ENCODE results near the gene PDE3A.

Gene PDE3A

DNA sequence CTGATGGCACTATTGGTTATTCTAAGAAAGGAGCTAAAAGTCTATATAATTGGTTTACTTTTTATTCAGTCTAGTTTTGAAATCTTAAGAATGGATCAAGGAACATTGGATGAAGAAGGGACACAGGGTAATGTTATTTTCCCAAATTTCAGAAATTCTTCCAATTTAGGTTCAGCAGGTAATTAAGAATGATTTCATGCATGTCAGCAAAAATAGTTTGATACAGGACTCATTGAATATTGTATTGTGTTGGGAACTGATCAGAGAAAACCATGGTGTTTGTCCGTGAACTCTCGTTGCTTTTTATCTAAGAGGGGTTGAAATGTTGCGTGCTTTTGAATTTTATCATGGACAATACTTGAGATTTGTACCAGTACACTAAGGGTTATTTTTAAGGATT, 58.6 kb downstream of the PDE3A start:
- no peak for DNase-seq

DNA sequence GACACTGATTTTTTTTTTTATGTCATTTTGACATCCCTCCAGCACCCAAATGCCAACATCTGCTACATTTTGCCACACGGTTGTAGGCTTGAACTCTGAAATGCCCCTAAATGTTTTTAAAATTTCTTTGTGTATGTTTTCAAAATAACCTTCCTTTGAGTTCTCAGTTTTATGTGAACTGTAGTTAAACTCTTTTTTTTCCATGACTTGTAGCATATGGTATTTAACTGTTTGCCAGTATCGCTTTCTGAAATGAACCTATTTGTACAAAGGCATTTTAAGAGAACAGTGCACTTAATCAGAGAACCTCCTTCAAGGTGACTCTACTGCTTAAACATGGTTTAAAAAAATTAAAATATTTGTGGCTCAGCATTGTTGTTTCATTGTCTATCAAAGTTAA, 61.5 kb downstream of the PDE3A start:
- no peak for DNase-seq

DNA sequence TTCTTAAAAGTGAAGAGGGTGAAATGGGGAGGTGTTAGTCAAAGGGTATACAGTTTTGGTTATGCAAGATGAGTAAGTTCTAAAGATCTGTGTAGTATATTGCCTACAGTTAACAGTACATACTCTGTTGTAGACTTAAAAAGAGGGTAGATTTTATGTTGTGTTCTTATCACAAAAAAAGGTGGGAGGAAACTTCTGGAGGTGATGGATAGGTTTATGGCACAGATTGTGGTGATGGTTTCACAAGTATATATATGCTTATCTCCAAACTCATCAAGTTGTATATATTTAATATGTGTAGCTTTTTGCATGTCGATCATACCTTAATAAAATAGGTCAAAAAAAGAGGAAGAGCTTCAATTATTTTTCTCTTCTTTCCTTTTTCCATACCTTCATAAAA, 64.0 kb downstream of the PDE3A start:
- DNase-seq: no peak

DNA sequence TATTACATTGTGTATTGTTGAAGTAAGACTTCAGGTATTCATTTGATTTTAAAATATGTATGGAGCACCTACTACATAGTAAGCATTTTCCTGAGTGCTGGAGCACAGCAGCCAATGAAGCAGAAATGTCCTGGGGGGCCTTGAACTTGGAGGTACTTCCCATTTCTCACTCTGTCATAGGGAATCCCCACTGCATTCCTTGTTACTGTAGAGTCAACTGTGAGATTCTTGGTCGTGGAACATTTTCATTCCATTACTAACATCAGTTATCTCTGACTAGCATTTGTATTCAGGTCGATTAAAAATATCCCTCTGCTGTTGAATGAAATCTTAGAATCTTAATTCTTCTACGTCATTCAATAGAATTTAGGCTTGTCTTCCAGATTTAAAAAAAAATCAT, 66.7 kb downstream of the PDE3A start:
- no peak for DNase-seq

DNA sequence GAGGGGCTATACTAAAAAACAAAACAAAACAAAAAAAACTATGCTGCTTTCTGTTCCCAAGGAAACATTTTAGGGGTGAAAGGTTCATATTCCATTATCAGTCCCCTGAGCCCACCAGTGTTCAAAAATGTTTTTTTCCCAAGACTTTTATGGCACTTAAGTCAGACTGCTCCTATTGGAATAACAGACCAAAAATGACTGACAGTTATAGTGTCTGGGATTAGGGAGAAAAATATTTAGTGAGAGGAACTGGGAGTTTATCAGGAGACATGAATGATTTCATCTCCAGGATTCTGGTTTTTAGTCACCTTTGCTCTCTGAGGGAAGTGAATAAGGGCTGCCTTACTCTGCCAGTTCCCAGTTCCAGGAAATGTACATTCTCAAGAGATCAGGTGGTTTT, 68.0 kb downstream of the PDE3A start:
- DNase-seq: no peak

DNA sequence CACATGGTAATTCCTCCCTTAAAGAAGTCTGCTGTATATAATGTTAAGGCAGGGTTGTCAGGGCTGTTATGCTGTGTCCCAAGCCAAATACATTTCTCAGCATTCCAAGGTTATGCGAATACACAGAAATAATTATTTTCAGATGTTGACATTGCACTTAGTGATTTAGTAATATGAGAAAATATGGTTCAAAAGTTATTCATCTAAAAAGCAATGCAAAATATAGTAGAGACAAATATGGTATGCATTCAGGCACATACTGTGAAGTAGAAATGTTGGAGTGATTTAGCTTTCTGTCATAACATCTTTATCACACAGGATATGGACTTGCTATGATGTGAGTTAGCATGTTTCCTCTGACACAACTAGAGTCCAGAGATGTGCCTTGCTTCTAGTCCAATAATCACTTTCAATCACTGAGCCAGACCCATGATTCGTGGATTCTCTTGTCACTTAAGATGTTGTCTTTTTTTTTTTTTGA, 70.0 kb downstream of the PDE3A start:
- DNase-seq: no peak

DNA sequence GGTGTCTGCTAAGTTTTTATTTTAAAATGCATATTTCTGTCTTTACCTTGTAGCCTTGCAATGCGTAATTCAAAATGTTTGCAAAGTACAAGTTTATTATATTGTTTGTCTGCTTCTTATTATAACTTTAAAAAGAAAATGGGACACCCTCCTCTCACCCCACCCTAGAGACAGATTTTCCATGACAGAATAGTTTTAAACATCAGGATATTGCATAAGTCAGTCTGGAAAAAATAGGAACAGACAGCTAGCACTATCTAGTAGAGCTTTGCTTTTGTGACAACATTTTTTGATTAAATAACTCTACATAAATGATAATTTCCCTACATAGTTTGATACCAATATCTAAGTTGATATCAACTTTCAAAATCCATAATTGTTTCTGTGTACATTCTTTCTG, 71.3 kb downstream of the PDE3A start:
- DNase-seq: no peak

DNA sequence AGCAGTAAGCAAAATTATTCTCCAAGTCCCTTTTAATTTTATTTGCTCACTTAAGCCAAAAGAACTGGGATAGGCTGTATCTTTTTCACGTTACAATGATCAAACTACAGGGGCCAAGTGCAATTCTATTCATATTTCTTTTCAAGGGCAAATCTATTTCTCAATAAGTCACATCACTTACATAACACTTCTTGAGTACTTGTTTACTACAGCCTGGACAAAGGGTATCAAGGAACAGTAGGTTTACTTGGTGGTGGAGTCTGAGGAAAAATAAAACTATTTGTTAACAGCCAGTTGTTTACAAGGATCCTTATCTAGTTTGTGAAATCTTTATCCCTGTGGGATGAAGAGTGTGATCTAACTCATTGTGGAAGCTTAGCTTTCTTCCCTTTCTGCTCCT, 72.1 kb downstream of the PDE3A start:
- DNase-seq: no peak

DNA sequence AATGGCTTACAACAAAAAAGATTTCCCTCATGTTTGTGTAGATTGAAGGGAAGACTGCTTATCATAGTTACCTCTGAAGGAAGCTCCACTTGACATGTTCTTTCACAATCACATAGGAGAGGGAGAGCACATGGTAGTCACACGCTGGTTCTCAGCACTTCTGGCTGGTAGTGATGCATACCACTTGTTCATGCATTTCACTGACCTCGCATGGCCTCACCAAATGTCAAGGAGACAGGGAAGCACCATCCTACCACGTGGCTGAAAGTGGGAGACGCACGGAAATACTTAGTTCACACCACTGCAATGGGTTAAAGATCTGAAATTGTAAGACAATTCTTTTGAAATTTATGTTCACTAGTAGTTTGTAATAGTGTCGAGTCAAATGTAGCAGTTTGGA, 74.0 kb downstream of the PDE3A start:
- DNase-seq: no peak

DNA sequence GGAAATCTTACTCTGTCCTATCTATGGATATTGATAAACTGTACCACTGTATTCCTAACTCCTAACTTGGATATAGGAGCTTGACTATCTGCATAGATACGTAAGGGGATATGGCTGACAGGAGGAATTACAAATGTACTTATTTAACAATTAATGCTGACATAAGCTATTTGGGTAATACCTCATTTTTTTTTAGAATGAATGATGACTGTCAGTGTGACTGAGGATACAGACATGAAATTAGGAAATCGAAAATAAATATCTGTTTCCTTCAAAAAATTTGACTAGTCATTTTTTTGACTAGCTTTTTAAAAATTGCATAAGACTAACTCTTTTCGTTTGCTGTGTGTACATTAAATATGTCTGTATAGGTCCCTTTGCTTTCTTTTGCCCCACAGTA, 74.9 kb downstream of the PDE3A start:
- no peak for DNase-seq

DNA sequence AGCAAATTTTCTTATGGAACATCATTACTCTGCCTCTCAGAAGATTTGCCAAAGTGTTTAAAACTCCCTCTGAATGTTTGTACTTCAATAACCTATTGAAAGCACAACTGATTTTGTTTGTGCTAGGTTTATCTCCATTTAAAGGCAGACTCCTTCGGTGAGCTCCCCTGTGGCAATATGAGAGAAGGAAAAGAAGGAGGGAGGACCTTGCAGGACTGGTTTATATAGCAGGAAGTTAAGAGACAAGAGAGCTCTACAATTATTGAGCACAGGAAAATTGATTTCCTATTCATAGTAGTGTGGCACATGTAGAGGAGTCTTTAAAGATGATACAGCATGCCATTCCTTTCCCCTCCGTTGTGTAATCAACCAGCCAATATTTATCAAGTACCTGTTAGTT, 75.5 kb downstream of the PDE3A start:
- DNase-seq: no peak

DNA sequence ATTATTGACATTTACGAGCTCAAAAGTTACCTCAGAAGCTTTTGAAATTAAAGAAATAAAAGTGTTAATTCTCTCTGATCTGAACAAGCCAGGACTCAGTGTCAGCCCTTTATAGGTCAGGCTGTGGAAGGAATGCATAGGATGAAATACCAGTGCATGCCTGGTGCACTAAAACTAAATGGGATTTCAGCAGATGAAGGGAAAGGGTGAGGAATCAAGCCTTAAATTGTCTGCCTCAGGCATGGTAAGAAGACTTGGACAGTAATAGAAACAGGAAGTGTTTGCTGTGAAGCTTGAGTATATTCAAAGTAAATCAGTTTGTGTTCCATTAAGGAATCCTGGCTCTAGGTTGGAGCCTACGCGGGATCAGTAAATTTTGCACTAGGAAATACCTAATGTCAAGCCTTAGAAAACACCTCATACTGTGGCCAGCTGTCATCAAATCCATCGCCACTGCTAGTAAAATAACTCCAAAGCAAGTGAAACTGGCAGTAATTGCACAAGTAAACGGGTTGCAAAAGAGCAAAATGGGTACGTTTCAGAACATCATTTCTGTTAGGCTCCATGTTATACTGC, 76.3 kb downstream of the PDE3A start:
- DNase-seq: no peak

DNA sequence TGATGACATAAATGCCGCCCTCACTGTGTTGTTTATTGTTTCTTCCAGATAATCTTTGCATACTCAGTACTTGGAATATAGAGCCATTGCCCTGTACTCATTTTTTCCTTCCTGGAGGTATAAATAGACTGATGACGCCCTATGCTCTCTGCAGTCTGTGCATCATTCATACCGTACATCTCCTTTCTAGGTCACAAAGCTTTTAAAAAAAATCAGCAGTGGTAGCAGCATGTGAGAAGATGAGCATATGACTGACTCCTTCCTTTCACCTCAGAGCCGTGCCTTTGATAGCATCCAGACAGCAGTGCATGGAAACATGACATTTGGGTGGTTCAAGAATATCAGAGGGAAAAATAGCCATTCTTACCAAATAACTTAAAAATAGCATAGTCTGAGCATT, 77.3 kb downstream of the PDE3A start:
- DNase-seq: no peak

DNA sequence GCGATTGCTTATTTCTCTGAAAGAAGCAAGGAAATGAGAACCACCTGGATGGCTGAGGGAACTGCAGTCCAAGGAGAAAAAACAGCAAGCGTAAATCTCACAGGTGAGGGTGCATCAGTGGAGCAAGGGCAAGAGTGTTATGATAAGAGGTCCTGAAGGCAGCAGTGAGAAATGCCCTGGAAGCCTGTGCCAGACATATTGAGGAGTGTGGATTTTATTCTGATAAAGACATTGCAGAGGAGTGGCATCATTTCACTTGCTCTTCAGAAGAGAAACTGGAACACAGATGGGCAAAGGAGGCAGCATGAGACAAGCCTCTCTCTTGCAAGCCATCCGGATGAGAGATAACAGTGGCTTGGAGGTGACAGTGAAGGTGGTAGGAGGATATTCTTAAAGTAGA, 78.5 kb downstream of the PDE3A start:
- DNase-seq: no peak

DNA sequence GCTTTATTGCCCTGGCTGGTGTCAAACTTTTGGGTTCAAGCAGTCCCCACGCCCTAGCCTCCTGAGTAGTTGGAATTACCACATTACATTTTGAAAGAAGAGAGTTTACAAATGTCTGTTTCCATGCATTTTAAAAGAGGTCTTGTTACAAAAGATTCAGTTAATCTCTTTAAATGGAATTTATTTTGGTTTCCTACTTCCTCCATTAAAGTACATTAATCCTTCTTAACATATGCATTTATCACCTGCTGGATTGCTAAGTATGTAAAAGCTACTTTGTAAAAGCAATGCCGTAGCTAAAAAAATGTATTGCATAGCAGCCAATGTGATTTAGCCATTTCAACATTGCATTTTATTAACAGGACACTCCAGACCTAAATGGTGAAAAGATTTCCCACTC, 80.4 kb downstream of the PDE3A start:
- DNase-seq: no peak

DNA sequence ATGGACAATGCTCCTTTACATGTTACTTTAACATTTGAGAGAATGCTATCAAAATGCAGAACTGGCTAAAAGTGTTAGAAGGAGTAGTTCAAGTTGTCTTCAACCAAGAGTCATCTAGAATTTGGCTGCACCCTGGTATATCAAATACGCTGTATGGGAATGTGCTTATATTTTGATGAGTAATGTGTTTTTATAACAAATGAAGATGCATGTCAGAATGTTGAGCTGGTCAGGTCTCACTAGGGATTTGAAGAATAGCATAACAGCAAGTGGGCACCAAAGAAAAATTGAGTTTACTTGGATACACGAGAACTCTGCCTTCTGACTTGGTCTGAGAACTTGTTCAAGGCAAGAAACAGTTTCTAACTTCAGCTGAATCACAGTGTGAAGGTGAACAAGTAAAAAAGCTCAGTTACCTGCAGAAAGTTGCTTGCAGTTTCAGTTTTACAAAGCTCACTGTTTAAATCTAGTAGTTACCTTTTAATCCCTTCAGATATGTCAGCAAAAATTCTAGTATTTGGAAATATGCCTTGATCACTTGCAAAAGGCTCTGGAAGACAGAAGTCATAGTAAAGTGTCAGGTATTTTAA, 82.3 kb downstream of the PDE3A start:
- DNase-seq: no peak

DNA sequence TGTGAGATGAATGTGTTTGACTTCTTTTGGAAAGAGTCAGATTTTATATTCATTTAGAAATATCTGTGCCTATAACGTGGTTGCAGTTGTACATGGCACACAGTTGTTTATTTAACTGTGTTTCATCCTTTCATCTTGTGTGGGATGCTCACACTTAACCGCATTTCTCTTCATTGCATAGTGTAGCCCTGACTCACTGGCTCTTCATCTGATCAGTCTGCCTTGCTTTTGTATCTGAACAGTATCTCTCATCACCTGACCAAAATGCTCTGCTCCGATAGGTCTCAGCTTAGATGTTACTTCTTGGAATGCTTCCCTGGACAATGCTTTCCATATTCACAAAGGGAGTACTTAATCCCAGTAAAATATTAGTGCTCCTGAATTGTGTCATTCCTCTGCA, 83.4 kb downstream of the PDE3A start:
- no peak for DNase-seq

DNA sequence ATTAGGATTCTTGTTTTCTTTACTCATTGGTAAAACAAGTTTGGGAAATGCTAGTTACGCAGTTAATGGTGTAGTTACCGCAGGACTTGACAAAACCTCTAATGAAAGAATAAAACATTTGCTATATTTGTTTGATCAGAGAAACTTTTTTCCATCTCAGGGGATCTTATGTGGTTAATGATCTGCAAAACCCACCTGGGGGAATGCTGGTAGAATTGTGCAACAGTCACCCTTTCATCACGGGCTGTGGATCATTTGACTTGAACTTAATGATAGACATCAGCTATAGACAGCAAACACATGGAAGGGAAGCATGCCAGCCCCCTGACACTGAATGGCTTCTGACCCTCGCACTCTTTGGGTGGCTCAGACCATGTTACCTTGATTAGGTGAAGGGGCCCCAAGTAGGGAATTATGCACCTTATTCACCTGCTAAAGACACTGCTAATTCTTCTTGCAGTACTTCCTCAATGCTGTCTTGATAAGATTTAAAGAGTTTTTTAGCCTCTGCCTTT, 84.2 kb downstream of the PDE3A start:
- DNase-seq: no peak

DNA sequence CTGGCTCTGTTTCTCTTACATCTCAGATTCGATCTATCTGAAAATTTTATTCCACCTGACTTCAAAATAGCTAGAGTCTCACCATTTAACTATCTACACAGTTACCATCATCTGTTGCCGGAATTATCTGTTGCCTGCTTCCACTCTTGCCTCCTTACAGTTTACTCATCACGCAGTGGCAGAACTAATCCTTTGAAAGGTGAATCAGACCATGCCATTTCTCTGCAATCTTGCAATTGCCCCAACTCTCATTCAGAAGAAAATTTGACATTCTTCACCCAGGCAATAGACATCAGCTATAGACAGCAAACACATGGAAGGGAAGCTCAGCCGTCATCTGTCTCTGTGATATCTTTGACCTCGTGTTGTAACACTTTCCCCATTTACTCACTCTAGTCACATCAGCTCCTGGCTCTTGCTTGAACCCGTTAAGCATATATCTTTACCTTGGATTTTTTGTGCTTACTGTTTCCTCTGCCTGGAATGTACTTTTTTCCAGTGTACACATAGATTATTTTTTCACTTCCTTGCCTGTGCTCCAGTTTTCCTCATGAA, 85.5 kb downstream of the PDE3A start:
- DNase-seq: no peak

DNA sequence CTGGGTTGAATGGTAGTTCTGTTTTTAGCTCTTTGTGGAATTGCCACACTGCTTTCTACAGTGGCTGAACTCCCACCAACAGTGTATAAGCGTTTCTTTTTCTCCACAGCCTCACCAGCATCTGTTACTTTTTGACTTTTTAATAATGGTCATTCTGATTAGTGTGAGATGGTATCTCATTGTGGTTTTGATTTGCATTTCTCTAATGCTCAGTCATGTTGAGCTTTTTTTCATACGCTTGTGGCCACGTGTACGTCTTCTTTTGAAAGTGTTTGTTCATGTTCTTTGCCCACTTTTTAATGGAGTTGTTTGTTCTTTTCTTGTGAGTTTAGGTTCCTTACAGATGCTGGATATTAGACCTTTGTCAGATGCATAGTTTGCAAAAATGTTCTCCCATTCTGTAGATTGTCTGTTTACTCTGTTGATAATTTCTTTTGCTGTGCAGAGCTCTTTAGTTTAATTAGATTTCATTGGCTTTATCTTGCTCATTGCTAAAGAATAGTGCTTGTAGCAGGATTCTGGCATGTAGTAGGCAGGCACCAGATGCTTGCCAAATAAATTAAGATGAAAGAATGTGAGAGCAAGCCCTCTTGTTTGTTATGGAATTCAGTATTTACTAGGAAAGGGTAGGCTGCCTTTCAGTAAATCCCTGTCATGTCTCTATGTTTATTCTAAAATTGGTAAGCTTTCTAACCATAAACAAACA, 86.8 kb downstream of the PDE3A start:
- DNase-seq: no peak

DNA sequence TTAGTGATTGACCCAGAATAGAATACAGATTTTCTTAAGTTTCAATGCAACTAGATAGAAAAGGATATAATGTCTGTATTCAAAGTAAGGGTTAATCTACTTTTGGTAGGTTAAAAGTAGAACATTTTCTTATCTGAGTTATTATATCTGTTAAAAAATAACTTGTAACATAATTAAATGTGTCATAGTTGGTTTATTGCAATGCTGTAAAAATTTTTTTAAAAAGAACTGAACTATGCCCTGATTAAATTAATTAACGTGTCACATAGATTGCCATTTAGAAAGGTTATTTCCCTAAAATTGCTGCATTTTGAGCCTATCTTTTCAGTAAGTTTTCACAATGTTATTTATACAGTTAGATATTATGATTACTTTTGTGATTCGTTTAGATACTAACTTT, 89.2 kb downstream of the PDE3A start:
- no peak for DNase-seq

DNA sequence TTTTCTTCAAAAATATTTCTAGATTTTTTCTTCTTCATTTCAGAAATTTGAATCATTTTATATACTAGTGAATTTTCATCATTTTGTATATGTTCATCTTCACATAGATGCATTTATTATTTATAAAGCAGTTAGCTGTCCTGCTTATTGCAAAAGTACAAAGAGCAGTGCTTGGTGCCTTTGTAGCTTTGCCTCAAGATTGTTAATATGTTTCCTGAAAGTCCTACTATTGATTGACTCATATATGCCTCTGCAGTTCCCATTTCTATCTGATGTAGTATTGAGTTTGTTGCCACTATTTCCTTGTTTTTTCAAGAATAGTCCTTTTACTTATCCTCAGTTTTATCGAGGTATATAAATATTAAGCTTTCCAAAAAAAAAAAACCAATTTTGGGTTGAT, 89.7 kb downstream of the PDE3A start:
- DNase-seq: no peak

DNA sequence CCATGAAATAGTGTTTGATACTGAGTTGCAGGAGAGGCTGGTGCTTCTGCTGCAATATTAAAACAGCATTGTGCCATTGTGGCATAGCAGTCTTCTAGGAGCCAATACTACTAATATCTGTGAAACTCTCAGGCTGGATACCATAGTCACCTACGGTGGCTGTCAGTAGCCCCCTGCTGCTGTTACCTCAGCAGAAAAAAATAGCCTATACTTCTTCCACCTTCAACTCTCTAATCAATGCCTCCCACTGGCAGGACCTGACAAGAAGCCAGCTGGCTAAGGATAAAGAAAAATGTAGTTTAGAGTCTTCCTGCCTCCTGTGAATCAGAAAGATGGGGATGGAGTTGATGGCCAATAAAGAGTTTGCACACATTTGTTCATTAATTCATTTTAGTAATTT, 91.6 kb downstream of the PDE3A start:
- DNase-seq: no peak

DNA sequence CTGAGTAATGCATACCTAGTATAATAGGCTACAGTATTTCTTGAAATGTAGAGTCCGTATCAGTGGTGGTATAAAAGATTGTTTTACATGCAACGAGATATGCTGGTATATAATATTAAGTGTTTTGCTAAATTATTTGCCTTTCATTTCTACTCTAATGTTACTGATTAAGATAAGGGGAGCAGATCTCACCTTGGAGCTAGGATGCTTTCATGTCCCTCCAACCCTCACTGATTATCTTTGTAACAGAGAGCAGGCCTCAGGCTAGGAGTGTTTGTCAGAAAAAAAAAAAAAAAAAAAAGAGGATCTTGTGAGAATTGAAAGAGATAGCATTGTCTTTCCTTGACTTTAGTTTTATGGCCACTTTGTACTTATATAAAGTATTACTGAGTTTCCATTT, 92.6 kb downstream of the PDE3A start:
- DNase-seq: no peak
